B cell (primary cell): ENCODE results near the gene PSD4. TPM values are rescaled to one million over a fixed set of nuclear protein-coding genes. Genes with fewer than 3 reads are reported as not detected.

Experiments
- ATAC-seq: fragments of 200-7000 bp; cut with Tn5 transposase; one replicate; pipeline ENCODE4 v1.10.0; 2021; ENCODE audit warnings: low read depth, mild to moderate bottlenecking, moderate number of reproducible peaks, moderate library complexity
- CTCF ChIA-PET: fragments of 350-600 bp; sonication (Branson Sonifier 250); formaldehyde crosslinking; loops from one replicate; lab custom pipeline; 2021; ENCODE audit warnings: antibody characterized with exemption, inconsistent platforms; lab: Charles Lee
- POLR2A ChIA-PET: fragments of 350-600 bp; sonication (Branson Sonifier 250); formaldehyde crosslinking; loops from one replicate; lab custom pipeline; 2021; ENCODE audit warnings: antibody characterized with exemption; lab: Charles Lee
- DNase-seq: peaks from one replicate; pipeline ENCODE4 v3.0.0; 2013
- H2AFZ ChIP-seq: 2 replicates; pipeline ENCODE4 v1.6.1; 2012; ENCODE audit warnings: mild to moderate bottlenecking, low read depth, low read length; ENCODE audit not compliant: insufficient read depth, poor library complexity, severe bottlenecking
- H3K27ac ChIP-seq, 2 donors: 1 replicate in 1 of 2; 2 replicates in 1 of 2; pipeline ENCODE4 v1.5.1; 2012 to 2013; ENCODE audit warnings: low read length in 2 of 2, mild to moderate bottlenecking in 2 of 2, moderate library complexity in 1 of 2
- H3K27me3 ChIP-seq, 4 experiments: fragments of 200-600 bp in 1 of 4; sonication (generic) in 1 of 4; replicated peaks in 1 of 4; 1 replicate in 2 of 4; 2 replicates in 2 of 4; pipeline versions ENCODE4 v1.6.1 to v1.7.0; 2013 to 2016; ENCODE audit warnings: low read length in 3 of 4, mild to moderate bottlenecking in 2 of 4, mixed read lengths in 1 of 4, moderate library complexity in 1 of 4; ENCODE audit not compliant: insufficient read depth in 4 of 4, control insufficient read depth in 3 of 4; ENCODE audit errors: control extremely low read depth in 1 of 4
- H3K36me3 ChIP-seq, 2 experiments: replicated peaks in 1 of 2; 1 replicate in 1 of 2; 2 replicates in 1 of 2; pipeline versions ENCODE4 v1.6.1 to v1.7.1; 2013; ENCODE audit warnings: low read length in 1 of 2; ENCODE audit not compliant: insufficient read depth in 2 of 2, control insufficient read depth in 1 of 2; ENCODE audit errors: control extremely low read depth in 1 of 2, extremely low read depth in 1 of 2
- H3K4me1 ChIP-seq, 2 donors: fragments of 200-600 bp in 1 of 2; sonication (generic) in 1 of 2; 1 replicate in 1 of 2; 2 replicates in 1 of 2; pipeline versions ENCODE4 v1.5.1 to v1.6.1; 2013 to 2017; ENCODE audit warnings: low read length in 2 of 2; ENCODE audit not compliant: control insufficient read depth in 2 of 2, insufficient read depth in 2 of 2
- H3K4me2 ChIP-seq: replicated peaks from 2 replicates; pipeline ENCODE3; 2012; ENCODE audit warnings: mild to moderate bottlenecking, low read depth, low read length; ENCODE audit not compliant: poor library complexity, severe bottlenecking
- H3K4me3 ChIP-seq, 5 experiments: fragments of 200-600 bp in 1 of 5; sonication (generic) in 1 of 5; 1 replicate in 3 of 5; 2 replicates in 2 of 5; pipeline versions ENCODE4 v1.5.1 to v1.7.0; 2011 to 2016; ENCODE audit warnings: low read length in 4 of 5, mild to moderate bottlenecking in 4 of 5, low read depth in 2 of 5, control low read depth in 1 of 5, moderate library complexity in 1 of 5; ENCODE audit not compliant: insufficient read depth in 1 of 5; ENCODE audit errors: control extremely low read depth in 1 of 5, extremely low read depth in 1 of 5
- H3K79me2 ChIP-seq: fragments of 200-600 bp; sonication (generic); one replicate; pipeline ENCODE4 v1.6.0; 2016; ENCODE audit warnings: low read length; ENCODE audit not compliant: control insufficient read depth, insufficient read depth
- H3K9ac ChIP-seq: fragments of 200-600 bp; sonication (generic); 2 replicates; pipeline ENCODE4 v1.6.1; 2017; ENCODE audit warnings: mild to moderate bottlenecking, low read length, moderate library complexity
- H3K9me3 ChIP-seq, 3 donors: one replicate each; pipeline versions ENCODE4 v1.6.1 to v1.7.1; 2013; ENCODE audit warnings: low read length in 2 of 3; ENCODE audit not compliant: control insufficient read depth in 2 of 3, insufficient read depth in 1 of 3; ENCODE audit errors: control extremely low read depth in 1 of 3
- H4K20me1 ChIP-seq: 2 replicates; pipeline ENCODE4 v1.6.0; 2012; ENCODE audit warnings: mild to moderate bottlenecking, low read length; ENCODE audit not compliant: insufficient read depth, control insufficient read depth, poor library complexity, severe bottlenecking
- H3K27ac Mint-ChIP-seq: one replicate; pipeline ENCODE4 v1.8.0; 2021; ENCODE audit warnings: mixed read lengths
- H3K27me3 Mint-ChIP-seq: one replicate; pipeline ENCODE4 v1.8.0; 2021; ENCODE audit warnings: mixed read lengths
- H3K4me1 Mint-ChIP-seq: one replicate; pipeline ENCODE4 v1.8.0; 2021; ENCODE audit warnings: mixed read lengths
- H3K4me3 Mint-ChIP-seq: one replicate; pipeline ENCODE4 v1.8.0; 2021; ENCODE audit warnings: mixed read lengths
- H3K9me3 Mint-ChIP-seq: one replicate; pipeline ENCODE4 v1.8.0; 2022; ENCODE audit warnings: mixed read lengths; ENCODE audit not compliant: insufficient read depth
- EZH2 ChIP-seq: IDR thresholded peaks from 2 replicates; pipeline ENCODE4 v1.6.1; 2012; ENCODE audit warnings: borderline replicate concordance, low read depth, mild to moderate bottlenecking, moderate library complexity, low read length; ENCODE audit not compliant: insufficient read depth, poor library complexity, severe bottlenecking
- WGBS: methylation state at CpG from one replicate; pipeline ENCODE4 v1.1.5; 2013; ENCODE audit warnings: missing lambda C conversion rate; ENCODE audit not compliant: insufficient coverage; 5-methylcytosine and 5-hydroxymethylcytosine counted together
- intact Hi-C: fragments of 100-400 bp; cut with micrococcal nuclease; formaldehyde crosslinking; loops from one replicate; pipeline ENCODE4 v1.10.0; 2022
- polyA plus RNA-seq: library from polyadenylated mRNA; depleted of rRNA; stranded (reverse); fragments of >200 nt; gene quantifications from 2 replicates; pipeline ENCODE4 v1.2.3, GENCODE V29; 2012
- total RNA-seq, 2 donors: library from RNA; stranded (reverse); fragments of 120-200 nt in 1 of 2; gene quantifications; 1 replicate in 1 of 2; 2 replicates in 1 of 2; pipeline versions ENCODE4 v1.2.3 to v1.2.4, GENCODE V29; 2013 to 2022
- TF ChIP-seq, protein P1 (sequence below): fragments of 200-600 bp; IDR thresholded peaks from one replicate; pipeline ENCODE4 v1.8.0; 2022; ENCODE audit warnings: antibody characterized with exemption, mild to moderate bottlenecking

PSD4 gene
- total and polyA plus RNA-seq, 2 donors (not counting 1 experiment from before 2014, with no cell fraction given), result 87.1 to 203 TPM

DNA sequence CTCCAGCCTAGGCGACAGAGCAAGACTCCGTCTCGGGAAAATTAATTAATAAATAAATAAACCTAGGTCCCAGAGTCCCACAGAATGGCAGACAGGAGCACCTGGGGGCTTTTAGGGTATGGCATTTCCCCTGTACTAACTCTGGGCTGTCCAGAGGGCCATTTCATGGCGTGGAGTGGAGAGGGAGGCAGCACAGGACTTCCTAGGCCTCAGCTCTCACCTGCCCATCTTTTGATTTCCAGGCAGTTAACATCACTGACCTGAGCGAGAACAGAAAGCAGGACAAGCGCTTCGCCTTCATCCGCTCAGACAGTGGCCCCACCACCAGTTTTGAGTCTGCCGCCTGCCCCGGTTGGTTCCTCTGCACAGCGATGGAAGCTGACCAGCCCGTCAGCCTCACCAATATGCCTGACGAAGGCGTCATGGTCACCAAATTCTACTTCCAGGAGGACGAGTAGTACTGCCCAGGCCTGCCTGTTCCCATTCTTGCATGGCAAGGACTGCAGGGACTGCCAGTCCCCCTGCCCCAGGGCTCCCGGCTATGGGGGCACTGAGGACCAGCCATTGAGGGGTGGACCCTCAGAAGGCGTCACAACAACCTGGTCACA, 41.3 kb upstream of the PSD4 start:
- H3K27ac Mint-ChIP-seq, result no peak overlapping the region
- Histone ChIP-seq H3K4me2 (no peak overlapping the region), H4K20me1 (no peaks in the 10 kb centered on the region), H3K9ac (no peak overlapping the region), H3K27ac (no peak overlapping the region), H3K36me3 (no peaks in the 10 kb centered on the region), H3K79me2 (peaks cover 12% of the 10 kb centered on the region), H3K27me3 (peaks cover 0 to 3% (median 0%) of the 10 kb centered on the region in 4 experiments), H3K4me1 (peaks cover 0 to 7% of the 10 kb centered on the region in 2 donors), H2AFZ (no peak overlapping the region), H3K9me3 (no peaks in the 10 kb centered on the region), H3K4me3 (no peak overlapping the region)
- ChIA-PET CTCF (interaction anchor here (1.3 to 18.7 kb wide), 2 partner anchors 19 to 66 kb away, joined by 3 to 590 read pairs; no protein-coding TSS in a partner anchor), POLR2A (no interaction called here)
- H3K27me3 Mint-ChIP-seq, result peaks cover 5% of the 10 kb centered on the region
- no peak overlapping the region for H3K4me3 Mint-ChIP-seq
- 93% methylated on average over 14 of the region's 17 CpGs for WGBS
- TF ChIP-seq EZH2, result no peak
- TF ChIP-seq, protein P1, sequence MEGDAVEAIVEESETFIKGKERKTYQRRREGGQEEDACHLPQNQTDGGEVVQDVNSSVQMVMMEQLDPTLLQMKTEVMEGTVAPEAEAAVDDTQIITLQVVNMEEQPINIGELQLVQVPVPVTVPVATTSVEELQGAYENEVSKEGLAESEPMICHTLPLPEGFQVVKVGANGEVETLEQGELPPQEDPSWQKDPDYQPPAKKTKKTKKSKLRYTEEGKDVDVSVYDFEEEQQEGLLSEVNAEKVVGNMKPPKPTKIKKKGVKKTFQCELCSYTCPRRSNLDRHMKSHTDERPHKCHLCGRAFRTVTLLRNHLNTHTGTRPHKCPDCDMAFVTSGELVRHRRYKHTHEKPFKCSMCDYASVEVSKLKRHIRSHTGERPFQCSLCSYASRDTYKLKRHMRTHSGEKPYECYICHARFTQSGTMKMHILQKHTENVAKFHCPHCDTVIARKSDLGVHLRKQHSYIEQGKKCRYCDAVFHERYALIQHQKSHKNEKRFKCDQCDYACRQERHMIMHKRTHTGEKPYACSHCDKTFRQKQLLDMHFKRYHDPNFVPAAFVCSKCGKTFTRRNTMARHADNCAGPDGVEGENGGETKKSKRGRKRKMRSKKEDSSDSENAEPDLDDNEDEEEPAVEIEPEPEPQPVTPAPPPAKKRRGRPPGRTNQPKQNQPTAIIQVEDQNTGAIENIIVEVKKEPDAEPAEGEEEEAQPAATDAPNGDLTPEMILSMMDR, result no peak
- H3K9me3 Mint-ChIP-seq, result no peaks in the 10 kb centered on the region
- DNase-seq (no peak), ATAC-seq (no peak)
- H3K4me1 Mint-ChIP-seq, result peaks cover 5% of the 10 kb centered on the region
- intact Hi-C loops, result no loop called here
